ENCODE data around the gene ERCC3.

- TF ChIP-seq CTCF (conservative IDR thresholded peaks at IDR 0.05) (no peak), ZFX (IDR thresholded peaks at IDR 0.05) (no peak)
These were observed 32.0 kb downstream of the ERCC3 start for GRCh38 chr2:127261804-127262406.
